Heart left ventricle (tissue), 16 donors: ENCODE measurements around the gene USH1G. TPM values are rescaled to one million over a fixed set of nuclear protein-coding genes. Genes with fewer than 3 reads are reported as not detected.

Source experiments
- ATAC-seq, 4 donors: fragments of 200-7000 bp; cut with Tn5 transposase; one replicate each; pipeline ENCODE4 v1.9.1; 2020 to 2022; ENCODE audit warnings: moderate library complexity in 4 of 4, mild to moderate bottlenecking in 3 of 4, moderate number of reproducible peaks in 1 of 4
- DNase-seq, 5 donors: peaks; one replicate each; pipeline ENCODE4 v3.0.0-alpha.2; 2020
- H3K27ac ChIP-seq, 12 donors: fragments of 200-600 bp; sonication (generic) in 4 of 12; one replicate each; pipeline versions ENCODE4 v1.5.0 to v1.8.0; 2016 to 2022; ENCODE audit warnings: mild to moderate bottlenecking in 2 of 12
- H3K27me3 ChIP-seq, 9 donors: fragments of 200-600 bp; sonication (generic) in 2 of 9; one replicate each; pipeline versions ENCODE4 v1.5.1 to v1.8.0; 2016 to 2022; ENCODE audit warnings: mild to moderate bottlenecking in 3 of 9
- H3K36me3 ChIP-seq, 9 donors: fragments of 200-600 bp; sonication (generic) in 2 of 9; one replicate each; pipeline versions ENCODE4 v1.5.0 to v1.8.0; 2018 to 2022; ENCODE audit warnings: mild to moderate bottlenecking in 2 of 9
- H3K4me1 ChIP-seq, 12 donors: fragments of 200-600 bp; sonication (generic) in 4 of 12; one replicate each; pipeline versions ENCODE4 v1.5.0 to v1.8.0; 2016 to 2022; ENCODE audit warnings: mild to moderate bottlenecking in 3 of 12
- H3K4me3 ChIP-seq, 12 donors: fragments of 200-600 bp; sonication (generic) in 4 of 12; one replicate each; pipeline versions ENCODE4 v1.5.0 to v1.8.0; 2017 to 2022; ENCODE audit warnings: mild to moderate bottlenecking in 9 of 12, moderate library complexity in 4 of 12
- H3K9me3 ChIP-seq, 12 donors: fragments of 200-600 bp; sonication (generic) in 4 of 12; one replicate each; pipeline versions ENCODE4 v1.5.0 to v1.8.0; 2016 to 2022; ENCODE audit warnings: mild to moderate bottlenecking in 1 of 12
- POLR2A ChIP-seq, 2 donors: fragments of 450-650 bp; IDR thresholded peaks; one replicate each; pipeline ENCODE4 v1.6.1; 2017; ENCODE audit warnings: antibody characterized with exemption in 2 of 2, mild to moderate bottlenecking in 2 of 2, moderate library complexity in 2 of 2
- WGBS, 4 donors: extraction: QIAGEN DNeasy Blood & Tissue Kit in 2 of 4; methylation state at CpG; one replicate each; pipeline versions ENCODE4 v1.1.5 to v1.1.7; 2013 to 2018; 5-methylcytosine and 5-hydroxymethylcytosine counted together
- intact Hi-C, 10 donors: fragments of 100-400 bp; cut with DNase I; formaldehyde crosslinking; loops; one replicate each; pipeline versions ENCODE4 v1.11.1 to v1.14.2; 2022
- polyA plus RNA-seq, 2 donors: library from polyadenylated mRNA; stranded (reverse); fragments of 200-250 nt; gene quantifications; one replicate each; pipeline ENCODE4 v1.2.3, GENCODE V29; 2013
- total RNA-seq, 9 donors: library from RNA; depleted of rRNA in 2 of 9; stranded (reverse); fragments of >200 nt in 2 of 9; fragmentation: NEBNext Ultra II Directional in 3 of 9; extraction: Animal tissue kit (Norgen Biotek cat#: 25700) in 3 of 9; gene quantifications; one replicate each; pipeline versions ENCODE4 v1.1.0 to v1.2.4, GENCODE V29; 2016 to 2023
- TF ChIP-seq, protein P1 (sequence below), 12 donors: fragments of 200-600 bp; sonication (generic) in 4 of 12; IDR thresholded peaks; one replicate each; pipeline versions ENCODE4 v1.5.0 to v1.8.0; 2018 to 2022; ENCODE audit warnings: antibody characterized with exemption in 12 of 12, mild to moderate bottlenecking in 5 of 12
- donor health status: ischemic (EF 13 %, LVEDD 7.1; RV severe dilation, severe dysfunction).
- donor health status: healthy with polysubstance abuse.
- donor health status: DM: no; HTN: yes; CAD: no.
- donor health status: DM: no; HTN: no; CAD: no.
- donor health status: ischemic (EF 25% LVEDD 6.9; RV normal size, moderate dysfunction).
- donor health status: ischemic (EF 25% LVEDD 5.7; RV mildly dilated, moderate dysfunction).
- donor health status: healthy.
- donor health status: DM: yes; HTN: yes; CAD: no.
- donor health status: ischemic (EF 35%, LVEDD 5.7; RV mildly dilated, moderate dysfunction).
- donor health status: nonischemic (EF 11% LVEDD 7.7; RV severe dilation, severe dysfunction).
- donor health status: DM: yes; HTN: yes; CAD: no.
- donor health status: PGD.
- donor health status: ischemic (EF 29% LVEDD 5.4; RV normal size, mild dysfunction).
- donor health status: nonischemic (EF 23%, LVEDD 6.1; RV moderate dilation, normal function).

USH1G gene
- total and polyA plus RNA-seq, 11 donors, result not detected

DNA sequence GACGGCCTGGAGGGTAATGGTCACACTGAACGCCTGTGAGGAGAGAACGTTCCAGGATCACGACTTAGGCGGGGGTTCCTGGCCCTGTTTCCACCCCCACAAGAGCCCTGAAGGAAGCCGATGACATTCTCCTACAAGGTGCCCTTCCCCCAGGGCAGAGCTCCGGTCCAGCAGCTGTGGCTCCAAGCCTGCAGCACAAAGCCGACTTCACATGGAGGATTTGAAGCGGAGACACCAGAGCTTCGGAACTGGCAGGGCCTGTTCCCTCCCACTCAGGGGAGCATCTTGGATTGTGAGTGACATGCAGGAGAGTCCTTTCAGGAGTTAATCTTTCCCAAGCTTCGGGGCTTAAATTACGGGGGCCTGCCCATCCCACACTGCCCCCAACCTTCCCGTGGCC lies 34.6 kb downstream of the USH1G start:
- 50 to 58% (median 55%) methylated on average over 12 to 13 of the region's 13 CpGs for WGBS, 4 donors
- peaks cover 12 to 53% (median 19%) of the 10 kb centered on the region in 9 donors for H3K27me3 ChIP-seq
- no peaks in the 10 kb centered on the region for H3K9me3 ChIP-seq
- DNase-seq (no peak), ATAC-seq (no peak)
- no peaks in the 10 kb centered on the region for H3K36me3 ChIP-seq
- no peak overlapping the region for H3K4me3 ChIP-seq
- intact Hi-C loops, result no loop called here
- no peak overlapping the region for H3K27ac ChIP-seq
- TF ChIP-seq, protein P1, sequence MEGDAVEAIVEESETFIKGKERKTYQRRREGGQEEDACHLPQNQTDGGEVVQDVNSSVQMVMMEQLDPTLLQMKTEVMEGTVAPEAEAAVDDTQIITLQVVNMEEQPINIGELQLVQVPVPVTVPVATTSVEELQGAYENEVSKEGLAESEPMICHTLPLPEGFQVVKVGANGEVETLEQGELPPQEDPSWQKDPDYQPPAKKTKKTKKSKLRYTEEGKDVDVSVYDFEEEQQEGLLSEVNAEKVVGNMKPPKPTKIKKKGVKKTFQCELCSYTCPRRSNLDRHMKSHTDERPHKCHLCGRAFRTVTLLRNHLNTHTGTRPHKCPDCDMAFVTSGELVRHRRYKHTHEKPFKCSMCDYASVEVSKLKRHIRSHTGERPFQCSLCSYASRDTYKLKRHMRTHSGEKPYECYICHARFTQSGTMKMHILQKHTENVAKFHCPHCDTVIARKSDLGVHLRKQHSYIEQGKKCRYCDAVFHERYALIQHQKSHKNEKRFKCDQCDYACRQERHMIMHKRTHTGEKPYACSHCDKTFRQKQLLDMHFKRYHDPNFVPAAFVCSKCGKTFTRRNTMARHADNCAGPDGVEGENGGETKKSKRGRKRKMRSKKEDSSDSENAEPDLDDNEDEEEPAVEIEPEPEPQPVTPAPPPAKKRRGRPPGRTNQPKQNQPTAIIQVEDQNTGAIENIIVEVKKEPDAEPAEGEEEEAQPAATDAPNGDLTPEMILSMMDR (IDR thresholded peaks at IDR 0.05), result no peak
- TF ChIP-seq POLR2A (IDR thresholded peaks at IDR 0.05), result no peak
- H3K4me1 ChIP-seq, result peaks cover 0 to 6% (median 5%) of the 10 kb centered on the region in 12 donors

DNA sequence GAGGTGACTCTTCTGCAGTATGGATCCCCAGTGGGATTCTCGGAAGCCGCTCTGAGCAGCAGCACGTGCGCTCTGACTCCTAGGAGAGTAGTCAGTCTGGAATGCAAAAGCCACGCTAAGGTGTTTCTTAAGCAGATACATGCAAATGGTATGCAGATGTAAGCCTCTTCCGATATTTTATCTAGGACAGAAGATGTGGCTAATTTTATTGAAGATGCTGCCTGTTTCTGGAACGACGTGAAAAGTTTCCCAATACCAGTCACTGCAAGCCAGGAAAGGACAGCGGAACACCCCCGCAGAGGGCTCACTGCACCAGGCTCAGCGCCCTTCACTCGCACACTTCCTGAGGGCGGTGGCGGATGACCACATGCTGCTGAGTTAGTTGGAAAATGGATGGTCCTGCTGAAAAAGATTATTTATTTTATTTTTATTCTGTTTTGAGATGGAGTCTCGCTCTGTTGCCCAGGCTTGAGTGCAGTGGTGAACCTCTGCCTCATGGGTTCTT lies 39.8 kb downstream of the USH1G start:
- Histone ChIP-seq H3K27me3 (peaks cover 0 to 16% (median 0%) of the 10 kb centered on the region in 9 donors), H3K36me3 (no peaks in the 10 kb centered on the region), H3K4me1 (peaks cover 0 to 6% (median under 1%) of the 10 kb centered on the region in 12 donors), H3K27ac (no peak overlapping the region), H3K9me3 (no peaks in the 10 kb centered on the region), H3K4me3 (no peak overlapping the region)
- 59 to 71% (median 67%) methylated on average over 15 of the region's 15 CpGs for WGBS, 4 donors
- DNase-seq (peak in 1 of 5 donors; percentile 51), ATAC-seq (no peak)
- intact Hi-C loops, result no loop called here
- no peak for TF ChIP-seq POLR2A (IDR thresholded peaks at IDR 0.05)
- TF ChIP-seq, protein P1 (IDR thresholded peaks at IDR 0.05), result no peak

DNA sequence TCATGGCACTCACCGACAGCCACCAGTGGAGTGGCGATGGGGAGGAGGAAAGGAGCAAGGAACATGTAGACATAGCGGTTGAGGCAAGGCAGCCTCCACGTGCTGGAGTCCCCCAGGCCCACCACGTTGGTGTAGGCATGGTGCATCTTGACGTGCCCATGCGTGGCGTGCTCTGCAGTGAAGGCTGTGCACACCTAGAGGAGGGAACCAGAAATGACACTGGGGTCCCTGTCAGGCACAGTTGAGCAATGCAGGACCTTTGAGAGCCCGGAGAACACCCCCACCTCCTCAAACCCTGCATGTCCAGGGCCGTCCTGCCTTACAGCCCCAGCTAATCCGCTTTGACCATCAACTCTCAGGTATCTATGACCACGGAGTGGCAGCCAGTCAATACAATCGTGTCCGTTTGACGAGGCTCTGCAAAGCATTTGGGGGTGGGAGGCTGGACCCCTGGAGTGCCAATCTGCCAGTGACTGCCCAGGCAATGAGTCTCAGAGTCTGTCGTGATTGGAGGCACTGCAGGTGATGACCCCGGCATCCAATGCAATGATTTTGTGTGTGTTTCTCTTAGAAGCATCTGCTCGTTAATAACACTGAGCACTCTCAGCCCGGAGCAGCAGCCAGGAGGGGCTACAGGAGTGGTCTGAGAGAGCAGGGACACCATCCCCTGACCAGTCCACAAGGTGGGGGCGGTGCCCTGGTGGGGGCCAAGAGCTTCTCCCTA lies 40.4 kb downstream of the USH1G start:
- H3K27me3 ChIP-seq, result peaks cover 0 to 14% (median 0%) of the 10 kb centered on the region in 9 donors
- no peak for DNase-seq

DNA sequence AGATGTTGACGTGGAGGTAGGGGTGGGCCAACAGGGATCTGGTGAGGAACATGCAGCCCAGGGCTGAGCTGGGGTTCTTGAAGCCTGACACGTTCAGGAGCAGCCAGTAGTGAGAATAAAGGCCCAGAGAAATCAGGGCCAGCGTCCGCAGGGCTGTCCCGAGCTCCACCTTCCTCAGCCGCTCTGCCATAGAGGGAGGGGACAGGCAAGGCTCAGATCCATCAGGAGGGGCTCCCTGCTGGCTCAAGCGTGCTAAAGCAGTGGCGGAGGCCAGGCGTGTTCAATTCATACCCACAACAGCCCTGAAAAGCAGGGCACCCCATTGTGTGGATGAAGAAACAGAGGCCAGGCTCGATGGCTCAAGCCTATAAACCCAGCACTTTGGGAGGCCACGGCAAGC lies 42.0 kb downstream of the USH1G start:
- TF ChIP-seq, protein P1 (IDR thresholded peaks at IDR 0.05), result no peak
- no peak for TF ChIP-seq POLR2A (IDR thresholded peaks at IDR 0.05)
- 74 to 84% (median 79%) methylated on average over 11 of the region's 11 CpGs for WGBS, 4 donors
- H3K4me3 ChIP-seq, result no peak overlapping the region
- no peak overlapping the region for H3K27ac ChIP-seq
- no peaks in the 10 kb centered on the region for H3K36me3 ChIP-seq
- intact Hi-C loops, result no loop called here
- peaks cover 0 to 9% (median 0%) of the 10 kb centered on the region in 9 donors for H3K27me3 ChIP-seq
- ATAC-seq (no peak), DNase-seq (no peak)
- no peaks in the 10 kb centered on the region for H3K9me3 ChIP-seq
- H3K4me1 ChIP-seq, result peaks cover 3 to 19% (median 13%) of the 10 kb centered on the region in 12 donors

More for the DNA sequence above, 40.4 kb downstream of the USH1G start:
- Histone ChIP-seq H3K4me3 (no peak overlapping the region), H3K4me1 (peaks cover 0 to 10% (median 6%) of the 10 kb centered on the region in 12 donors), H3K36me3 (no peaks in the 10 kb centered on the region), H3K27ac (no peak overlapping the region), H3K9me3 (no peaks in the 10 kb centered on the region)
- no peak for TF ChIP-seq POLR2A (IDR thresholded peaks at IDR 0.05)
- TF ChIP-seq, protein P1 (IDR thresholded peaks at IDR 0.05), result no peak
- intact Hi-C loops, result no loop called here
- no peak for ATAC-seq
- 70 to 73% (median 72%) methylated on average over 18 to 20 of the region's 20 CpGs for WGBS, 4 donors
